Measurements from ENCODE around the gene DCANP1.
"Not testable (repeated sequence)": the region's sequence is repeated elsewhere in the genome, so short reads cannot be mapped to it uniquely, and the experiment has no call there.

- not testable (repeated sequence) for TF ChIP-seq BACH2 (CRISPR knock-in tag; IDR thresholded peaks at IDR 0.05; ENCODE audit: borderline replicate concordance); ZFP3 (CRISPR knock-in tag; IDR thresholded peaks at IDR 0.05); CREB5 (CRISPR knock-in tag; IDR thresholded peaks at IDR 0.05; ENCODE audit: low read depth); SNAI2 (CRISPR knock-in tag; IDR thresholded peaks at IDR 0.05); RARB (CRISPR knock-in tag; IDR thresholded peaks at IDR 0.05); PATZ1 (CRISPR knock-in tag; IDR thresholded peaks at IDR 0.05; ENCODE audit: borderline replicate concordance); PPARA (CRISPR knock-in tag; IDR thresholded peaks at IDR 0.05; ENCODE audit: borderline replicate concordance); TSHZ2 (CRISPR knock-in tag; IDR thresholded peaks at IDR 0.05)
Observed at GRCh38 chr5:135495531-135495930, 48.4 kb upstream of the DCANP1 start.

Data from SK-N-SH treated with all-trans-retinoic acid at 6 μM for 48 hours (cell line).